K562 (cell line): ENCODE data around the gene VEGFB. TPM values are rescaled to one million over a fixed set of nuclear protein-coding genes. Genes with fewer than 3 reads are reported as not detected.

Experiments
- ADNP ChIP-seq: fragments of 200-800 bp; sonication (Bioruptor generic); IDR thresholded peaks from 2 replicates; pipeline ENCODE4 v1.6.1; 2016; ENCODE audit warnings: missing genetic modification characterization, missing compliant biosample characterization
- ARID4B ChIP-seq: sonication (generic); formaldehyde crosslinking; IDR thresholded peaks from 2 replicates; pipeline ENCODE4 v1.8.0; 2022; ENCODE audit warnings: mild to moderate bottlenecking, missing genetic modification reagents
- CBX5 ChIP-seq: IDR thresholded peaks from 2 replicates; pipeline ENCODE4 v1.6.1; 2014; ENCODE audit warnings: low read depth, borderline replicate concordance
- CREB3 ChIP-seq: fragments of 450-650 bp; conservative IDR thresholded peaks from 2 replicates; pipeline ENCODE4 v1.6.1; 2016; ENCODE audit warnings: missing genetic modification characterization, low read depth, mild to moderate bottlenecking, missing compliant biosample characterization, moderate library complexity
- GABPB1 ChIP-seq: sonication (generic); formaldehyde crosslinking; IDR thresholded peaks from 2 replicates; pipeline ENCODE4 v1.8.0; 2022; ENCODE audit warnings: mild to moderate bottlenecking, missing genetic modification reagents
- HNRNPK ChIP-seq: fragments of 200-400 bp; formaldehyde crosslinking; IDR thresholded peaks from one replicate; pipeline ENCODE4 v1.6.1; 2018; ENCODE audit warnings: mild to moderate bottlenecking, low read depth, low read length; ENCODE audit not compliant: poor library complexity, severe bottlenecking
- HOMEZ ChIP-seq: fragments of 250-450 bp; sonication (Bioruptor Pico); IDR thresholded peaks from 2 replicates; pipeline ENCODE4 v1.4.0; 2020; ENCODE audit warnings: mild to moderate bottlenecking, moderate library complexity
- KLF6 ChIP-seq: fragments of 250-450 bp; sonication (Bioruptor Pico); IDR thresholded peaks from 2 replicates; pipeline ENCODE4 v1.4.0; 2020; ENCODE audit warnings: mild to moderate bottlenecking, moderate library complexity, borderline replicate concordance
- NCOA1 ChIP-seq: fragments of 450-650 bp; IDR thresholded peaks from 2 replicates; pipeline ENCODE4 v1.6.1; 2016; ENCODE audit warnings: low read depth
- RBM14 ChIP-seq: fragments of 200-400 bp; formaldehyde crosslinking; IDR thresholded peaks from 2 replicates; pipeline ENCODE4 v1.6.1; 2018; ENCODE audit warnings: low read depth, mild to moderate bottlenecking, low read length, moderate library complexity, borderline replicate concordance; ENCODE audit not compliant: insufficient read depth
- SMC3 ChIP-seq: conservative IDR thresholded peaks from 2 replicates; pipeline ENCODE4 v1.6.1; 2011; ENCODE audit warnings: low read depth, low read length, improper control_type of control experiment; ENCODE audit not compliant: insufficient read depth
- SREBF2 ChIP-seq: sonication (generic); formaldehyde crosslinking; IDR thresholded peaks from 2 replicates; pipeline ENCODE4 v1.4.0; 2020; ENCODE audit warnings: mild to moderate bottlenecking, missing genetic modification reagents
- USF2 ChIP-seq: sonication (generic); formaldehyde crosslinking; IDR thresholded peaks from 2 replicates; pipeline ENCODE4 v1.5.0; 2020; ENCODE audit warnings: missing genetic modification reagents
- ZNF311 ChIP-seq: fragments of 250-450 bp; sonication (Bioruptor Pico); IDR thresholded peaks from 2 replicates; pipeline ENCODE4 v1.4.0; 2020; ENCODE audit warnings: mild to moderate bottlenecking, moderate library complexity
- ZNF395 ChIP-seq: fragments of 200-800 bp; sonication (Bioruptor generic); IDR thresholded peaks from 2 replicates; pipeline ENCODE4 v1.6.1; 2017; ENCODE audit warnings: missing genetic modification characterization, missing compliant biosample characterization
- ZNF436 ChIP-seq: fragments of 250-450, 450-650 bp; sonication (Bioruptor Pico); formaldehyde crosslinking; IDR thresholded peaks from 2 replicates; pipeline ENCODE4 v1.7.0; 2020; ENCODE audit warnings: mild to moderate bottlenecking
- ZSCAN32 ChIP-seq: fragments of 450-650 bp; formaldehyde crosslinking; IDR thresholded peaks from 2 replicates; pipeline ENCODE4 v1.4.0; 2020; ENCODE audit warnings: mild to moderate bottlenecking, moderate library complexity
- polyA plus RNA-seq, 8 experiments: library from polyadenylated mRNA; depleted of rRNA in 4 of 8; stranded (reverse) in 5 of 8; unstranded in 3 of 8; fragments of >200 nt; fragmentation: Nextera tagmentation in 2 of 8; fragmentation: Illumina TruSeq in 1 of 8; extraction: Ambion mirVana in 2 of 8; extraction: Trizol in 1 of 8; gene quantifications; 2 replicates each; pipeline versions ENCODE4 v1.2.1 to v1.2.3, GENCODE V29; 2011 to 2014; ENCODE audit warnings: inconsistent platforms in 1 of 8, missing spikeins in 1 of 8
- total RNA-seq, 7 experiments: library from RNA; depleted of rRNA in 6 of 7; stranded (reverse); fragments of >200 nt in 6 of 7; fragmentation: Illumina TruSeq in 2 of 7; extraction: Trizol in 2 of 7; gene quantifications; 2 replicates each; pipeline versions ENCODE4 v1.2.1 to v1.2.3, GENCODE V29; 2011 to 2021; ENCODE audit warnings: low replicate concordance in 1 of 7

VEGFB gene
- total and polyA plus RNA-seq, 9 of the 15 experiments (the other 6 are each of a cell fraction or from before 2014, with no cell fraction given) = 11.0 to 83.4 (median 25.7) TPM

- peak; percentile 85 for TF ChIP-seq GABPB1 (CRISPR knock-in tag)
- 0 out of 2 replicates have a peak, but pooled peaks have one; percentile 42 for TF ChIP-seq HOMEZ (CRISPR knock-in tag)
- TF ChIP-seq KLF6 (CRISPR knock-in tag) = peak; percentile 88; the same call in 1 of the 2 replicates
- TF ChIP-seq ARID4B = peak; percentile 93
- TF ChIP-seq ZSCAN32 (CRISPR knock-in tag) = no peak
- TF ChIP-seq SMC3 = no peak
- TF ChIP-seq RBM14 = no peak
- no peak for TF ChIP-seq CBX5
- TF ChIP-seq SREBF2 (CRISPR knock-in tag) = no peak
- no peak; the same call in 1 of the 2 replicates for TF ChIP-seq USF2
- TF ChIP-seq ZNF436 (CRISPR knock-in tag) = no peak
- peak; percentile 58; the same call in 1 of the 2 replicates for TF ChIP-seq NCOA1
- no peak for TF ChIP-seq ZNF311 (CRISPR knock-in tag)
- no peak for TF ChIP-seq ADNP (tag)
- TF ChIP-seq ZNF395 = peak; percentile 76; the same call in 1 of the 2 replicates
- no peak for TF ChIP-seq HNRNPK
- TF ChIP-seq CREB3 = 0 out of 2 replicates have a peak, but pooled peaks have one; percentile 12
These were observed 12.7 kb downstream of the VEGFB start, which contains the start of gene PPP1R14B (continued) for GRCh38 chr11:64246871-64247728.
